ENCODE measurements around the gene STAB1. TPM values are rescaled to one million over a fixed set of nuclear protein-coding genes. Genes with fewer than 3 reads are reported as not detected.

The STAB1 gene
- total RNA-seq, 4 donors from 2014 or later, result 27.0 to 98.2 (median 67.2) TPM

DNA sequence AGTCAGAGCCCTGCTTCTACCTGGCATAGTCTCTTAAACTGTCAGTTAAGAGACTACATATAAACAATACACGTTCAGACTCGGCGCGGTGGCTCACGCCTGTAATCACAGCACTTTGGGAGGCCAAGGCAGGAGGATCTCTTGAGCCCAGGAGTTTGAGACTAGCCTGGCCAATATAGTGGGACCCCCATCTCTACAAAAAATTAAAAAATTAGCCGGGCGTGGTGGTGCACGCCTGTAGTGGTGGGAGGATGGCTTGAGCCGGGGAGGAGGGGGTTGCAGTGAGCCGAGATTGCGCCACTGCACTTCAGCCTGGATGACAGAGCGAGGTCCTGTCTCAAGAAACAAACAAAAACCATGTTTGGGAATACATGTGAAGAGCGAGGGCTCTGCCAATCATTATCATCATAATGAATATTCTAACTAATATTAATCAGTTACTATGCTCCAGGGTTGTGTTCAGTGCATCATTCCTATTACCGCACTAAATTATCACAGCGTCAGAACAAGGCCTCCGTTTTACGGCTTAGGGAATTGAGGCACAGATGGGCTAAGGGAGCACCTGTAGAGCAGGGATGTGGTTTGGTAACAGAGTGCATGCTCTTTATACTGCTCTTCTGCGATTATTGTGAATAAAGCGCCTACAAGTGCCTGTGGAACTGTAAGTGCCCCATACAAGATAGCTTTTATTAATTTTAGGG is 40.4 kb downstream of the STAB1 start:
- Histone ChIP-seq H3K36me3 (peaks cover 0 to 3% (median 0%) of the 10 kb centered on the region in 3 donors), H3K27ac (peak overlapping the region in 3 of 4 donors; percentile 26 to 75 (median 26)), H3K9me3 (no peaks in the 10 kb centered on the region), H3K4me1 (peaks cover 4 to 42% (median 20%) of the 10 kb centered on the region in 4 donors), H3K4me3 (peak overlapping the region; percentile 37 to 63 (median 60)), H3K27me3 (no peaks in the 10 kb centered on the region)
- TF ChIP-seq, protein P1, sequence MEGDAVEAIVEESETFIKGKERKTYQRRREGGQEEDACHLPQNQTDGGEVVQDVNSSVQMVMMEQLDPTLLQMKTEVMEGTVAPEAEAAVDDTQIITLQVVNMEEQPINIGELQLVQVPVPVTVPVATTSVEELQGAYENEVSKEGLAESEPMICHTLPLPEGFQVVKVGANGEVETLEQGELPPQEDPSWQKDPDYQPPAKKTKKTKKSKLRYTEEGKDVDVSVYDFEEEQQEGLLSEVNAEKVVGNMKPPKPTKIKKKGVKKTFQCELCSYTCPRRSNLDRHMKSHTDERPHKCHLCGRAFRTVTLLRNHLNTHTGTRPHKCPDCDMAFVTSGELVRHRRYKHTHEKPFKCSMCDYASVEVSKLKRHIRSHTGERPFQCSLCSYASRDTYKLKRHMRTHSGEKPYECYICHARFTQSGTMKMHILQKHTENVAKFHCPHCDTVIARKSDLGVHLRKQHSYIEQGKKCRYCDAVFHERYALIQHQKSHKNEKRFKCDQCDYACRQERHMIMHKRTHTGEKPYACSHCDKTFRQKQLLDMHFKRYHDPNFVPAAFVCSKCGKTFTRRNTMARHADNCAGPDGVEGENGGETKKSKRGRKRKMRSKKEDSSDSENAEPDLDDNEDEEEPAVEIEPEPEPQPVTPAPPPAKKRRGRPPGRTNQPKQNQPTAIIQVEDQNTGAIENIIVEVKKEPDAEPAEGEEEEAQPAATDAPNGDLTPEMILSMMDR (IDR thresholded peaks at IDR 0.05), result no peak
- no peak for TF ChIP-seq POLR2A (IDR thresholded peaks at IDR 0.05)
- peak in 1 of 3 donors; percentile 45 for DNase-seq

DNA sequence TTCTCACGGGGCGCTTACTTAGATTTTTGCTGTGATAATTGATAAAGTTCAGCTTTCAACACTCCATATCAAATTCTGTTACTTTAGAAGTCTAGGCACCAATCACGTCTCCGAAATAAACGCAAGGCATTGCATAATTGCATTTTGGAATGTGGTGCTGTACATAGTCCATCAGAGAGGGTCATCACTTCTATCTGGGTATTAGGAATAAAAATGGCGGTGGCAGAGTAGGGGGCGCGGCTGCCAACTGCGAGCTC is 40.9 kb downstream of the STAB1 start:
- Histone ChIP-seq H3K27me3 (no peaks in the 10 kb centered on the region), H3K27ac (peak overlapping the region in 3 of 4 donors; percentile 26 to 75 (median 26)), H3K4me3 (peak overlapping the region; percentile 37 to 63 (median 60)), H3K9me3 (no peaks in the 10 kb centered on the region), H3K36me3 (peaks cover 0 to 8% (median 0%) of the 10 kb centered on the region in 3 donors), H3K4me1 (peaks cover 4 to 42% (median 20%) of the 10 kb centered on the region in 4 donors)
- TF ChIP-seq, protein P1 (IDR thresholded peaks at IDR 0.05), result no peak
- no peak for TF ChIP-seq POLR2A (IDR thresholded peaks at IDR 0.05)
- no peak for DNase-seq

DNA sequence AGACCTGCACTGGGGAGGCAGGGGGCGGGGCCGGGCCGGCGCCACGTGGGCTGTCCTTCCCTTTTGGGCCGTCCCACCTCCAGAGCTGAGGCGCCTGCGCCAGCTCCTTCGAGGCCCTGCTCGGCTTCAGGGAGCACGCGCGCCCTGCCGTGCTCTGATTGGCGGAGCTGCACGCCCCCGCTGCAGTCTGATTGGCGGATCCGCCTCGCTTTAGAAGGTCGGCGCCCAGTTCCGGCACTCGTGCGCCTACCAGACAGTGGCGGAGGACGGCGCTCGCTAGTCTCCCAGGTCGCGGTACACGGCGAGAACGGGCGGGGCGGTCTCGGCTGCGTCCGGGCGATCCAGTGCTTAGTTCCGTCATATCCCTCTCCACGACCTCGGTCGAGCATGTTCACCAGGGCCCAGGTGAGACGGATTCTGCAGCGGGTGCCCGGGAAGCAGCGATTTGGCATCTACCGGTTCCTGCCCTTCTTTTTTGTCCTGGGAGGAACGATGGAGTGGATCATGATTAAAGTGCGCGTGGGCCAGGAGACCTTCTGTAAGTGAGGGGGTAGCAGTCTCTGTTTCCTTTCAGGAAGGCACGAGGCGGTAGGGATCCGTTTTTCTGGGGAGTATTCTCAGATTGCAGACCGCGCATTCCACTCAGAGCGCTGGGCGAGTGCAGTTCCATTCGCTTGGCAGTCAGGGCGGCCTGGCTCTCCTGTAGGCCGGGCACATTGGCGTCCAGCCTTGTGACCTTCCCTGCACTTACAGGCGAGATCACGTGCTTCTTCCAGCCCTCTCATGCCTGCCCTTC is 41.4 kb downstream of the STAB1 start, which contains the start of gene UQCC5:
TSS of gene UQCC5 (plus strand) at position 237 of the 796 bp plus-strand sequence. CDS start at position 388, 151 bp downstream.
- TF ChIP-seq POLR2A (IDR thresholded peaks at IDR 0.05), result peak; percentile 95 to 99
- TF ChIP-seq, protein P1 (IDR thresholded peaks at IDR 0.05), result no peak
- Histone ChIP-seq H3K27me3 (no peaks in the 10 kb centered on the region), H3K36me3 (peaks cover 0 to 12% (median 0%) of the 10 kb centered on the region in 3 donors), H3K4me1 (peaks cover 4 to 42% (median 20%) of the 10 kb centered on the region in 4 donors), H3K9me3 (no peaks in the 10 kb centered on the region), H3K4me3 (peak within 1 kb of the TSS; percentile 60 to 73 (median 62)), H3K27ac (peak within 1 kb of the TSS; percentile 75 to 89 (median 84))
- peak; percentile 97 to 99 (median 98) for DNase-seq

DNA sequence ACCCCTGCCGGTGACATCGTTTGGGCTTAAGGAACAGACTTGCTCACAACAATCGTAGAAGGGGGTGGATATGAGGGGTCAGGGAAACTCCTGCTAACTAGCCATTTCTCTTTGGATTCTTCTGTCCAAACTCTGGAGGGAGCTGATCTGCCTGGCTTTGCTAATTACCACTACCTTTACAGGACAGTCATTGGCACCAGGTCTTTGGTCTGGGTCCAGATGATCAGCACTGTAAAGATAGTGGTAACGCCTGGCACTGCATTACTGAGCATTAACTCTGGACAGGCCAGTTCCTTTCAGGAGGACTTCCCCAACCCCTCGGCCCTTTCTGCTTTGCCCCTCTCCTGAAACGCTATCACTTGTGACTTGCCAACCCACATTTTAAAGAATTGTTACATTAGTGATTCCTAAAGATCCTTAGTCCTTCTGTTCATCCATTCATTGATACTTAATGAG is 42.1 kb downstream of the STAB1 start:
- Histone ChIP-seq H3K36me3 (peaks cover 0 to 12% (median 0%) of the 10 kb centered on the region in 3 donors), H3K4me3 (peak overlapping the region; percentile 60 to 73 (median 62)), H3K4me1 (peaks cover 4 to 42% (median 18%) of the 10 kb centered on the region in 4 donors), H3K27ac (peak overlapping the region; percentile 75 to 89 (median 84)), H3K9me3 (no peaks in the 10 kb centered on the region), H3K27me3 (no peaks in the 10 kb centered on the region)
- DNase-seq, result no peak
- TF ChIP-seq POLR2A (IDR thresholded peaks at IDR 0.05), result no peak
- TF ChIP-seq, protein P1 (IDR thresholded peaks at IDR 0.05), result peak in 2 of 6 experiments; percentile 17 to 22

DNA sequence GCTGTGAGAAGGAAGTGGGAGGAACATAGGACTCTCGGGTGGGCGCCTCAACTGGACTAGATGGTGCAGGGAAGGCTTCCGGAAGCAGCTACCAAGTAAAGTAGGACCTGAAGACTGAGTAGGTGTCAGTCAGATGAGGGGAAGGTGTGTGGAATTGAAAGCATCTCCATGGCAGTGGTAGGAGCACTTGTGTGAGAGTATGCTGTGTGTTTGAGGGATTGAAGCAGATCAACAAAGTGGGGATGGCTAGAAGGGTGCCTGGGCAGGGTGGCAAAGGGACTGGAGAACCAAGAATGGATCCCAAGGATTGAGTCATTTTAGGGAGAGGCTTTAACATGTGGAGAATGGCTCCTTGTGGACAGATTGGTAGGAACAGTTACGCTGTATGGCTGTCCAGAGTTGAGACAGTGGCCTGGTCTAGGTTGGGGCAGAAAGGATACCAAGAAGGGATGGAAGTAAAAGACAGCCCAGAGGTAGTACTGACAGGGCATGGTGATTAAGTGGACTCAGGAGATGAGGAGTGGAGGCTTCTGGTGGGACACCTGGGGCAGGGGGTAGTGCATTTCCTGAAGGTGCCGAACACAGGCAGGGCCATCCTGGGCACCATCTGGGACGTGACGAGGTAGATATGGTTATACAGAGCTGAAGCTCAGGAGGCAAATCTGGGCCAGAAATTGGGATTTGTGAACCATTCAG is 42.7 kb downstream of the STAB1 start:
- H3K4me3 ChIP-seq, result peak overlapping the region; percentile 60 to 73 (median 62)
- H3K27ac ChIP-seq, result peak overlapping the region in 3 of 4 donors; percentile 82 to 89 (median 85)
- TF ChIP-seq POLR2A (IDR thresholded peaks at IDR 0.05), result no peak
- TF ChIP-seq, protein P1 (IDR thresholded peaks at IDR 0.05), result no peak
- H3K36me3 ChIP-seq, result peaks cover 0 to 12% (median 0%) of the 10 kb centered on the region in 3 donors
- no peak for DNase-seq
- H3K27me3 ChIP-seq, result no peaks in the 10 kb centered on the region
- H3K9me3 ChIP-seq, result no peaks in the 10 kb centered on the region
- peaks cover 4 to 37% (median 12%) of the 10 kb centered on the region in 4 donors for H3K4me1 ChIP-seq
